ENCODE measurements around the gene PXDN. TPM values are rescaled to one million over a fixed set of nuclear protein-coding genes. Genes with fewer than 3 reads are reported as not detected.

PXDN gene
- total RNA-seq, 1 experiment from 2014 or later, result 125 TPM

DNA sequence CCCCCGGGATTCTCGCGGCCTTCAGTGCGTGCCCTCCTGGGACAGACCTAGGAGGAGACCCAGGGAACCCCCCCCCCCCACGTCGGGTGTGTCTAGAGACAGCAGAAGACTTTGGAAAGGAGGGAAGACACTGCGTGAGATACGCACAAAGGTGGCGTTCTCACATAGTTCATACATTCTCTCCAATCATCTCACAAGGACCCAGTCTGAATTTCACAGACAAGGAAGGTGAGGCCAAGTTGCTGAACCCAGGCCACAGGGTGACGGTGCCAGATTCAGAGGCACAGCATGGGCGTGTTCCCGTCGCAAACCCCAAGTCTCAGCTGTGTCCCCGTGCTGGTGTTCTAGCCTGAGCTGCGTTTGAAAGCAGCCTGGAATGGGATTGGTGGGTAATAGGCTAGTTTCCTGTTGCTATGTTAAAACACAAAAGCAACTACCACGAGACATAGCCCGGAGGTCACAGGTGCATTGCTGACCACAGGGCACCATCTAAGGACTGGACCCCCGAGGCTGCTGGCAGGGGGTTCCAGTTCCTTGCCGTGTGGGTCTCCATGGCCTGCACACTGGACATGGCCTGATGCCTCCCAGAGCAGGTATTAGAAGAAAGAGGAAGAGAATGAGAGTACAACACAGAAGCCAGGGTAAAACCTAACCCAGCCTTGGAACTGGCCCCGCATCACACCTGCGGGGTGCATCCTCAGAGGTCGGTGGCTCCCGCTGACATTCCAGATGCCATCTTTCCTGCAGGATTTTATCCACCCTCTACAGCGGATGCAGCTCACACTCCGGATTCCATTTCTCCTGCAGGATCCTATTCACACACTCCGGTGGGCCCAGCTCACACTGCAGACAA lies 1.1 kb upstream of the PXDN start:
- no peak for DNase-seq
- no peak for ATAC-seq
- H3K4me1 ChIP-seq (ENCODE audit: insufficient read depth, low read length), result peaks cover 30% of the 10 kb centered on the region
- H3K9me2 ChIP-seq (replicated peaks; ENCODE audit: low read length), result no peaks in the 10 kb centered on the region
- peaks cover 8% of the 10 kb centered on the region; the same call in 1 of the 2 replicates for H3K36me3 ChIP-seq (ENCODE audit: low read depth, low read length)
- peak overlapping the region; percentile 71; the same call in 1 of the 2 replicates for H2AFZ ChIP-seq (ENCODE audit: low read length)
- ChIA-PET CTCF (no interaction called here), POLR2A (ENCODE audit: unreplicated experiment) (no interaction called here)
- no peaks in the 10 kb centered on the region for H3F3A ChIP-seq (ENCODE audit: low read length, unreplicated experiment)
- no peaks in the 10 kb centered on the region for H3K27me3 ChIP-seq (ENCODE audit: low read length)
- peak overlapping the region; percentile 98 for H3K27ac ChIP-seq (ENCODE audit: low read length)
- H3K9ac ChIP-seq (ENCODE audit: low read length), result peak overlapping the region; percentile 99
- TF ChIP-seq EZH2phosphoT487 (IDR thresholded peaks at IDR 0.05; ENCODE audit: borderline replicate concordance, low read length) (no peak), CTCF (conservative IDR thresholded peaks at IDR 0.05; ENCODE audit: low read depth, low read length) (no peak), EZH2 (IDR thresholded peaks at IDR 0.05; ENCODE audit: low read length, unreplicated experiment) (no peak)
- TSS peak; percentile 53 for BruUV-seq (replicated peaks)
- no peaks in the 10 kb centered on the region for H3K9me3 ChIP-seq (ENCODE audit: low read length)
- H4K20me1 ChIP-seq (ENCODE audit: low read length), result no peaks in the 10 kb centered on the region; the same call in 1 of the 2 replicates
- H3K79me2 ChIP-seq (ENCODE audit: low read length), result peaks cover 52% of the 10 kb centered on the region
- intact Hi-C loops (cut with micrococcal nuclease), result no loop called here
- peak overlapping the region; percentile 75 for H3K4me3 ChIP-seq (ENCODE audit: low read length)
- H3K4me2 ChIP-seq (ENCODE audit: low read length), result peak overlapping the region; percentile 100

GRCh38 chr2:1744151-1744445 lies 217 bp downstream of the PXDN start:
- peak overlapping the region; percentile 100 for H3K4me2 ChIP-seq (ENCODE audit: low read length)
- ATAC-seq (no peak; the same call in 1 of the 2 replicates), DNase-seq (no peak)
- H3K4me1 ChIP-seq (ENCODE audit: insufficient read depth, low read length), result peaks cover 37% of the 10 kb centered on the region
- intact Hi-C loops (cut with micrococcal nuclease), result no loop called here
- H3K79me2 ChIP-seq (ENCODE audit: low read length), result peaks cover 65% of the 10 kb centered on the region
- POLR2A ChIA-PET (ENCODE audit: unreplicated experiment), result interaction anchor here (1.0 kb wide), 1 partner anchor 69 kb away, joined by 3 read pairs; no protein-coding TSS in a partner anchor
- no peaks in the 10 kb centered on the region; the same call in 1 of the 2 replicates for H4K20me1 ChIP-seq (ENCODE audit: low read length)
- CTCF ChIA-PET, result no interaction called here
- H3K9ac ChIP-seq (ENCODE audit: low read length), result peak overlapping the region; percentile 99
- no peaks in the 10 kb centered on the region for H3F3A ChIP-seq (ENCODE audit: low read length, unreplicated experiment)
- H3K27me3 ChIP-seq (ENCODE audit: low read length), result no peaks in the 10 kb centered on the region
- TF ChIP-seq EZH2 (IDR thresholded peaks at IDR 0.05; ENCODE audit: low read length, unreplicated experiment), result no peak
- no TSS peak for BruUV-seq (replicated peaks)
- peaks cover 13% of the 10 kb centered on the region; the same call in 1 of the 2 replicates for H3K36me3 ChIP-seq (ENCODE audit: low read depth, low read length)
- H3K9me3 ChIP-seq (ENCODE audit: low read length), result no peaks in the 10 kb centered on the region
- no peak overlapping the region for H2AFZ ChIP-seq (ENCODE audit: low read length)
- peak overlapping the region; percentile 98 for H3K27ac ChIP-seq (ENCODE audit: low read length)
- no peaks in the 10 kb centered on the region for H3K9me2 ChIP-seq (replicated peaks; ENCODE audit: low read length)
- peak overlapping the region; percentile 75 for H3K4me3 ChIP-seq (ENCODE audit: low read length)

DNA sequence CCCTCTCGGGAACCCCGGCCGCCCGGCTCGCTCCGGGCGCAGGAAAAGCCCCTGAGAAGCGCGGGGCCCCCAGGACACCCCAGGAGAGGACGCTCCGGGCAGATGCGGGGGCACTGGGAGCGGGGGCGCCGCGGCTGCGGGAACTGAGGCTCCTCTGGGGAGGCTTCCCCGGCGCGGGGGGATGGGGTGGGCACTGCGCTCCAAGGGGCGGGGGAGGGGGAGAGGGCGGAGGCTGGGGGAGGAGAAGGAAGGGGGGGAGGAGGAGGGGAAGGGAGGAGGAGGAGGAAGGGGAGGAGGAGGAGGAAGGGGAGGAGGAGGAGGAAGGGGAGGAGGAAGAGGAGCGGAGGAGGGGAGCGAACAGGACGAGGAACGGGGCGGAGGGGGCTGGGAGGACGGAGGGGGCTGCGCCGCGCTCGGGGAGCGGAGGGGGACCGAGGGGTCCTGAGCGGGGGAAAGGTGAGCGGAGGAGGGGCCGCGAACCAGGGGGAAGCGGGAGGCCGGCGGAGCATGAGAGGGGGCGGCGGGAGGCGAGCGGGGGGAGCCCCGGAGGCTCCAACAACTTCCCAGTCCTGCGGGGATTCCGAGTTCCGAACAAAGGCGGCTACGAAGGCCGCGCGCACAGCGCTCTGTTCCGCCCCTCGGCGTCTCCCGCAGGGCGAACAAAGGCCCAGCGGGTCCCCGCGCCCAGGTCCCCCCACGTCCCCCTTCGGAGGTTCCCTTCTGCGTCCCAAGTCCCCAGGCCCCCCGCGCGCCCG lies 742 bp downstream of the PXDN start:
- H3K4me2 ChIP-seq (ENCODE audit: low read length), result peak overlapping the region; percentile 100
- no peaks in the 10 kb centered on the region for H3K9me3 ChIP-seq (ENCODE audit: low read length)
- no peaks in the 10 kb centered on the region for H3F3A ChIP-seq (ENCODE audit: low read length, unreplicated experiment)
- ChIA-PET POLR2A (ENCODE audit: unreplicated experiment) (interaction anchor here (1.0 kb wide), 1 partner anchor 68 kb away, joined by 3 read pairs; no protein-coding TSS in a partner anchor), CTCF (no interaction called here)
- BruUV-seq (replicated peaks), result no TSS peak
- peak overlapping the region; percentile 98 for H3K27ac ChIP-seq (ENCODE audit: low read length)
- H3K4me3 ChIP-seq (ENCODE audit: low read length), result peak overlapping the region; percentile 75
- ATAC-seq, result peak; percentile 7
- TF ChIP-seq EZH2 (IDR thresholded peaks at IDR 0.05; ENCODE audit: low read length, unreplicated experiment) (no peak), CTCF (conservative IDR thresholded peaks at IDR 0.05; ENCODE audit: low read depth, low read length) (no peak), EZH2phosphoT487 (IDR thresholded peaks at IDR 0.05; ENCODE audit: borderline replicate concordance, low read length) (no peak)
- H3K79me2 ChIP-seq (ENCODE audit: low read length), result peaks cover 70% of the 10 kb centered on the region
- H3K4me1 ChIP-seq (ENCODE audit: insufficient read depth, low read length), result peaks cover 42% of the 10 kb centered on the region
- H4K20me1 ChIP-seq (ENCODE audit: low read length), result no peaks in the 10 kb centered on the region; the same call in 1 of the 2 replicates
- H2AFZ ChIP-seq (ENCODE audit: low read length), result peak overlapping the region; percentile 56; the same call in 1 of the 2 replicates
- H3K27me3 ChIP-seq (ENCODE audit: low read length), result no peaks in the 10 kb centered on the region
- peak; percentile 52 for DNase-seq
- intact Hi-C loops (cut with micrococcal nuclease), result loop anchor here (1.0 to 2.0 kb wide), 4 partner anchors 22 to 68 kb away; no protein-coding TSS in a partner anchor
- H3K36me3 ChIP-seq (ENCODE audit: low read depth, low read length), result peaks cover 14% of the 10 kb centered on the region; the same call in 1 of the 2 replicates
- no peaks in the 10 kb centered on the region for H3K9me2 ChIP-seq (replicated peaks; ENCODE audit: low read length)
- peak overlapping the region; percentile 99 for H3K9ac ChIP-seq (ENCODE audit: low read length)

All from PC-3 (cell line).